ENCODE measurements around the gene SLC8B1. TPM values are rescaled to one million over a fixed set of nuclear protein-coding genes. Genes with fewer than 3 reads are reported as not detected.

Gene SLC8B1
- total RNA-seq, 1 experiment from 2014 or later: 8.2 TPM

DNA sequence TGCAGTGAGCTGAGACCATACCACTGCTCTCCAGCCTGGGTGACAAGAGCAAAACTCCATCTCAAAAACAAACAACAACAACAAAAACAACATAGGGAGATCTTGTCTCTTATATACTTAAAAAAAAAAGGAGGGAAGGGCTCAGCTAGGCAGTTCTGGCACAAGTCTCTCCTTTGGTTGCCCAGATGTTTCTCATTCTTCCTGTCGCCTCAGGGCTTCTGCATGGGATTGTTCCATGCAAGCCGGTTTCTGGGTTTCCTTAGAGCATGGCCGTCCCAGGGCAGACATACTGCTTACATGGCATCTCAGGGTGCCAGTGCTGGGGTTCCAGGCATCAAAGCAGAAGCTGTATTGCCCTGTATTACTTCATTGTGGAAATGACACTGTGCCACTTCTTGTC lies 5.2 kb upstream of the SLC8B1 start:
- peaks cover 2% of the 10 kb centered on the region for H3K4me1 ChIP-seq (ENCODE audit: insufficient read depth, low read length, poor library complexity, severe bottlenecking)
- DNase-seq (ENCODE audit: low spot score): no peak
- no peaks in the 10 kb centered on the region for H3K27me3 ChIP-seq (replicated peaks; ENCODE audit: insufficient read depth, low read depth, low read length, poor library complexity)
- ChIA-PET CTCF (no interaction called here), POLR2A (ENCODE audit: low non-redundant PET) (no interaction called here)
- no peak overlapping the region for H3K4me3 ChIP-seq (ENCODE audit: low read depth, low read length, poor library complexity, severe bottlenecking)
- no peaks in the 10 kb centered on the region for H3K9me3 ChIP-seq (ENCODE audit: low read depth, low read length, poor library complexity, severe bottlenecking)
- H3K27ac ChIP-seq (ENCODE audit: low read depth, low read length, poor library complexity, severe bottlenecking): no peak overlapping the region
- intact Hi-C loops (cut with micrococcal nuclease; ENCODE audit: unreplicated experiment): no loop called here
- BruUV-seq (replicated peaks): no TSS peak
- TF ChIP-seq, protein P1, sequence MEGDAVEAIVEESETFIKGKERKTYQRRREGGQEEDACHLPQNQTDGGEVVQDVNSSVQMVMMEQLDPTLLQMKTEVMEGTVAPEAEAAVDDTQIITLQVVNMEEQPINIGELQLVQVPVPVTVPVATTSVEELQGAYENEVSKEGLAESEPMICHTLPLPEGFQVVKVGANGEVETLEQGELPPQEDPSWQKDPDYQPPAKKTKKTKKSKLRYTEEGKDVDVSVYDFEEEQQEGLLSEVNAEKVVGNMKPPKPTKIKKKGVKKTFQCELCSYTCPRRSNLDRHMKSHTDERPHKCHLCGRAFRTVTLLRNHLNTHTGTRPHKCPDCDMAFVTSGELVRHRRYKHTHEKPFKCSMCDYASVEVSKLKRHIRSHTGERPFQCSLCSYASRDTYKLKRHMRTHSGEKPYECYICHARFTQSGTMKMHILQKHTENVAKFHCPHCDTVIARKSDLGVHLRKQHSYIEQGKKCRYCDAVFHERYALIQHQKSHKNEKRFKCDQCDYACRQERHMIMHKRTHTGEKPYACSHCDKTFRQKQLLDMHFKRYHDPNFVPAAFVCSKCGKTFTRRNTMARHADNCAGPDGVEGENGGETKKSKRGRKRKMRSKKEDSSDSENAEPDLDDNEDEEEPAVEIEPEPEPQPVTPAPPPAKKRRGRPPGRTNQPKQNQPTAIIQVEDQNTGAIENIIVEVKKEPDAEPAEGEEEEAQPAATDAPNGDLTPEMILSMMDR (conservative IDR thresholded peaks at IDR 0.05; ENCODE audit: low read depth, low read length): no peak
- TF ChIP-seq EZH2 (IDR thresholded peaks at IDR 0.05; ENCODE audit: borderline replicate concordance, low read depth, low read length, poor library complexity, severe bottlenecking): no peak
- no peaks in the 10 kb centered on the region for H3K36me3 ChIP-seq (ENCODE audit: insufficient read depth, low read length, poor library complexity, severe bottlenecking)

DNA sequence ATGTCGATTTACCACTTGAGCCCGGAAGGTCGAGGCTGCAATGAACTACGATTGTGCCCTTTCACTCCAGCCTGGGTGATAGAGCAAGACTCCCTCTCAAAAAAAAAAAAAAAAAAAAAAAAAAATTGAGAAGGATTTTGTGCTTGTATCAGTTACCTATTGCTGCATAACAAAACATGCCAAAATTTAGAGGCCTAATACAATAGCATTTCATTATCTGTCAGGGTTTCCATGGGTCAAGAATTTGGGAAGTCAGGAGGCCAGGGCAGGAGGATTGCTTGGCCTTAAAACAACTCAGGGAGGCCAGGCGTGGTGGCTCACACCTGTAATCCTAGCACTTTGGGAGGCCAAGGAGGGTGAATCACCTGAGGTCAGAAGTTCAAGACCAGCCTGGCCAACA lies 4.6 kb upstream of the SLC8B1 start:
- Histone ChIP-seq H3K27me3 (replicated peaks; ENCODE audit: insufficient read depth, low read depth, low read length, poor library complexity) (no peaks in the 10 kb centered on the region), H3K36me3 (ENCODE audit: insufficient read depth, low read length, poor library complexity, severe bottlenecking) (no peaks in the 10 kb centered on the region), H3K27ac (ENCODE audit: low read depth, low read length, poor library complexity, severe bottlenecking) (no peak overlapping the region), H3K4me1 (ENCODE audit: insufficient read depth, low read length, poor library complexity, severe bottlenecking) (peaks cover 4% of the 10 kb centered on the region), H3K9me3 (ENCODE audit: low read depth, low read length, poor library complexity, severe bottlenecking) (no peaks in the 10 kb centered on the region), H3K4me3 (ENCODE audit: low read depth, low read length, poor library complexity, severe bottlenecking) (no peak overlapping the region)
- CTCF ChIA-PET: no interaction called here
- POLR2A ChIA-PET (ENCODE audit: low non-redundant PET): no interaction called here
- no peak for DNase-seq (ENCODE audit: low spot score)
- intact Hi-C loops (cut with micrococcal nuclease; ENCODE audit: unreplicated experiment): no loop called here
- TF ChIP-seq EZH2 (IDR thresholded peaks at IDR 0.05; ENCODE audit: borderline replicate concordance, low read depth, low read length, poor library complexity, severe bottlenecking): no peak
- TF ChIP-seq, protein P1 (conservative IDR thresholded peaks at IDR 0.05; ENCODE audit: low read depth, low read length): no peak
- no TSS peak for BruUV-seq (replicated peaks)

DNA sequence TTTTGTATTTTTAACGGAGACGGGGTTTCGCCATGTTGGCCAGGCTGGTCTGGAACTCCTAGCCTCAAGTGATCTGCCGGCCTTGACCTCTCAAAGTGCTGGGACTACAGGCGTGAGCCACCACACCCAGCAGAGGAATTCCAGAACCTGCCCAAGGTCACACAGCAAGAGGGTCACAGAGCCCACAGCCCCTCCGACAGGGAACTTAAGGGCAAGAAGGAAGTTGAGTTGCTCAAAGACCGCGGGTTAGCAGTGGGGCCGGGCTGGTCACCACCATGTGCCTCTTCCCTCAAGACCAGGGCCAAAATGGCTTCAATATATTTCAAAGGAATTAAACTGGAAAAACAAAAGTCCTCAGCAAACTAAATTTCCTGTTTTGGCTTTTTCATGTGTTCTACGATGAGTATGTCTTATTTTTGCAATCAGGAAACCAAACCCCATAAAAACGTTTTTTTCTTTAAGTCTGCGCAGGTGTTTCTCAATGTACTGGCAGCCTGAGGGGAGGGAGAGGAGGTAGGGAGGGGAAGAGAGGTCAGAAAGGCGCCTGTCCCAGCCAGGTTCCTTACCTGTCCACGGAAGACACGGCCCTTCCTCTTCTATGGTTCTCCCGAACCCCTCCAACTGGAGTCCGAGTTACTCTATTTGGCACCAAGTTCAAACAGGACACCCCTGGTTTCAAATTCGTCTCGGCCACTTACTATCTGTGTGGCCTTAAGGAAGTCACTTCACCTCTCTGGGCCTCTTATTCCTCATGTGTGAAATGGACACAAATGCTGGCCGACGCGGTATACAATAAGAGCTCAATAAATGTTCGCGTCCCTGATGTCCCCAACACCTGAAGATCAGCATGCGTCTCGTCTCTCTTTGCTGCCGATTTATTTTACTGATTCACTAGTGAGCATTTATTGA lies 778 bp downstream of the SLC8B1 start:
- intact Hi-C loops (cut with micrococcal nuclease; ENCODE audit: unreplicated experiment): no loop called here
- no peak overlapping the region for H3K27ac ChIP-seq (ENCODE audit: low read depth, low read length, poor library complexity, severe bottlenecking)
- no peaks in the 10 kb centered on the region for H3K27me3 ChIP-seq (replicated peaks; ENCODE audit: insufficient read depth, low read depth, low read length, poor library complexity)
- H3K4me1 ChIP-seq (ENCODE audit: insufficient read depth, low read length, poor library complexity, severe bottlenecking): peaks cover 7% of the 10 kb centered on the region
- ChIA-PET CTCF (interaction anchor here (1.0 kb wide), 1 partner anchor 91 kb away, joined by 3 read pairs; no protein-coding TSS in a partner anchor), POLR2A (ENCODE audit: low non-redundant PET) (no interaction called here)
- no peak for TF ChIP-seq EZH2 (IDR thresholded peaks at IDR 0.05; ENCODE audit: borderline replicate concordance, low read depth, low read length, poor library complexity, severe bottlenecking)
- TF ChIP-seq, protein P1 (conservative IDR thresholded peaks at IDR 0.05; ENCODE audit: low read depth, low read length): no peak
- H3K36me3 ChIP-seq (ENCODE audit: insufficient read depth, low read length, poor library complexity, severe bottlenecking): no peaks in the 10 kb centered on the region
- H3K4me3 ChIP-seq (ENCODE audit: low read depth, low read length, poor library complexity, severe bottlenecking): peak overlapping the region; percentile 62
- DNase-seq (ENCODE audit: low spot score): no peak
- BruUV-seq (replicated peaks): no TSS peak
- H3K9me3 ChIP-seq (ENCODE audit: low read depth, low read length, poor library complexity, severe bottlenecking): no peaks in the 10 kb centered on the region
